Subcutaneous adipose tissue (tissue), 4 donors: ENCODE measurements around the gene MZT2A. TPM values are rescaled to one million over a fixed set of nuclear protein-coding genes. Genes with fewer than 3 reads are reported as not detected.

Experiments used
- total RNA-seq, 4 donors: library from RNA; depleted of rRNA; stranded (reverse); fragments of >200 nt; gene quantifications; one replicate each; pipeline ENCODE4 v1.1.0, GENCODE V29; 2016
- TF ChIP-seq, protein P1 (sequence below): fragments of 450-650 bp; IDR thresholded peaks from one replicate; pipeline ENCODE4 v1.5.1; 2016; ENCODE audit warnings: low read depth, mild to moderate bottlenecking, control low read depth, antibody characterized with exemption, moderate library complexity

Gene MZT2A
- total RNA-seq, 4 donors from 2014 or later, result 21.4 to 53.3 (median 42.0) TPM

DNA sequence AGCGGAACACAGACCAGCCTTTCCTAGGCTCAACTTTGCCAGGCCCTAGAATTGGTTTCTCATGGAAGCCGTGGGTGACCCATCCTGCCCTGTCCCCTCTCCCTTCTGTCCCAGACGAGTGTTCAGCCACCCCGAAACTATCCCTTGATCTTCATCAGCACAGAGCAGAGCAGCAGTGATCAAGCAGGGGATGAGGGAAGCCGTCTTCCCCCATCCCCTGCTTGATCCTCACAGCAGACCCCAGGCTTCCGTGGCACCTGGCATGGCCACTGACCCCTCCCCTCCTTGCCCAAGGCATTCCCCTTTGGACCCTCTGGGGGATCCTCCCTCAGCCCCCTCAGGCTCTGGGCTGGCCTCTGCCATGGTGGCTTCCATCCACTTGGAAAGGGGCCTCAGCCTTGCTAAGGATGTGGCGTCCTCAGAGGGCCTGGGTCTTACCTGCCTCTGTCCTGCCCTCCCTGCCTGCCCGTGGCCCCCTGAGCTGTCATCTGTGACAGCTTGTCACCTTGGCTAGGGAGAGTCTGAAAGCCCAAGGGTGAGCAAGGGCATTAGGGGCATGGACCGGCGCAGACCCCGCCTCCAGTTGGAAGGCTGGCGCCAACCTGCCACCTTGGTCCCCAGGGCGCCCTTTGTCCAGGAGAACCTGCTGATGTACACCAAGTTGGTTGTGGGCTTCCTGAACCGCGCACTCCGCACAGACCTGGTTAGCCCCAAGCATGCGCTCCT lies 25.1 kb upstream of the MZT2A start:
- TF ChIP-seq, protein P1, sequence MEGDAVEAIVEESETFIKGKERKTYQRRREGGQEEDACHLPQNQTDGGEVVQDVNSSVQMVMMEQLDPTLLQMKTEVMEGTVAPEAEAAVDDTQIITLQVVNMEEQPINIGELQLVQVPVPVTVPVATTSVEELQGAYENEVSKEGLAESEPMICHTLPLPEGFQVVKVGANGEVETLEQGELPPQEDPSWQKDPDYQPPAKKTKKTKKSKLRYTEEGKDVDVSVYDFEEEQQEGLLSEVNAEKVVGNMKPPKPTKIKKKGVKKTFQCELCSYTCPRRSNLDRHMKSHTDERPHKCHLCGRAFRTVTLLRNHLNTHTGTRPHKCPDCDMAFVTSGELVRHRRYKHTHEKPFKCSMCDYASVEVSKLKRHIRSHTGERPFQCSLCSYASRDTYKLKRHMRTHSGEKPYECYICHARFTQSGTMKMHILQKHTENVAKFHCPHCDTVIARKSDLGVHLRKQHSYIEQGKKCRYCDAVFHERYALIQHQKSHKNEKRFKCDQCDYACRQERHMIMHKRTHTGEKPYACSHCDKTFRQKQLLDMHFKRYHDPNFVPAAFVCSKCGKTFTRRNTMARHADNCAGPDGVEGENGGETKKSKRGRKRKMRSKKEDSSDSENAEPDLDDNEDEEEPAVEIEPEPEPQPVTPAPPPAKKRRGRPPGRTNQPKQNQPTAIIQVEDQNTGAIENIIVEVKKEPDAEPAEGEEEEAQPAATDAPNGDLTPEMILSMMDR, result no peak

DNA sequence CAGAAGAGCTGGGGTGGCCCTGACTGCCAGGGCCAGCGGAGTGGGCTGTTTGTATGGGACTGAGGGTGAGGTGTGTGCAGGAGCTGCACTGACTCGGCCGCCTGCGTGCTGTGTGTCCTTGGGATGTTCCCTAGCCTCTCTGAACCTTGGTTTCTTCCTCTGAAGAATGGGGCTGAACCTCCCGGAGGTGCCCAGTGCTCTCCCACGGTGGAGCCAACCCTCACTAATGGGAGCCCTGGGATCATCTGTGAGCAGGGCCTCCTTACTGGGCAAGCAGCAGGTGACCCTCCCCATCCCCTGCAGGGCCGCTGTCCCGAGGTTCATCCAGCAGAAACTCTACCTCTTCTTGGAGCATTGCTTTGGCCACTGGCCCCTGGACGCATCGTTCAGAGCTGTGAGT lies 23.8 kb upstream of the MZT2A start:
- TF ChIP-seq, protein P1, result no peak

DNA sequence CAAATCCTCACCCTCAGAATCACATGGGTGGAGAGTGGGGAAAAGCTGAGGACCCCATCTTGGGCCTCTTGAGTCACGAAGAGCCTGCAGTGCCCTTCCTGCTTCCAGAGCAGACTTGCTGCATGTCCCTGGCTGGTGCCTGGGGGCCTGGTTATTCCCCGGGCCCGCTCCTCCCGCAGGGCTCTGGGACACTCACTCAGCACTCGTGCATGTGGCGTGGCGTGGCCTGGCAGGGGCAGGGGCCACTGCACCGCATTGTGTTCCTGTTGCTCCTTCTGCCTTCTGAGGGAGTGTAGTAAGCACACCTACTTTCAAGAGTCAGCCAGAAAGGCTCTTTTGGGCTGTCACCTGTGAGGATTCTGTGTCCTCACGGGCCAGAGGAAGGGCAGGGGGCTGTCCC lies 17.4 kb upstream of the MZT2A start:
- TF ChIP-seq, protein P1, result no peak

DNA sequence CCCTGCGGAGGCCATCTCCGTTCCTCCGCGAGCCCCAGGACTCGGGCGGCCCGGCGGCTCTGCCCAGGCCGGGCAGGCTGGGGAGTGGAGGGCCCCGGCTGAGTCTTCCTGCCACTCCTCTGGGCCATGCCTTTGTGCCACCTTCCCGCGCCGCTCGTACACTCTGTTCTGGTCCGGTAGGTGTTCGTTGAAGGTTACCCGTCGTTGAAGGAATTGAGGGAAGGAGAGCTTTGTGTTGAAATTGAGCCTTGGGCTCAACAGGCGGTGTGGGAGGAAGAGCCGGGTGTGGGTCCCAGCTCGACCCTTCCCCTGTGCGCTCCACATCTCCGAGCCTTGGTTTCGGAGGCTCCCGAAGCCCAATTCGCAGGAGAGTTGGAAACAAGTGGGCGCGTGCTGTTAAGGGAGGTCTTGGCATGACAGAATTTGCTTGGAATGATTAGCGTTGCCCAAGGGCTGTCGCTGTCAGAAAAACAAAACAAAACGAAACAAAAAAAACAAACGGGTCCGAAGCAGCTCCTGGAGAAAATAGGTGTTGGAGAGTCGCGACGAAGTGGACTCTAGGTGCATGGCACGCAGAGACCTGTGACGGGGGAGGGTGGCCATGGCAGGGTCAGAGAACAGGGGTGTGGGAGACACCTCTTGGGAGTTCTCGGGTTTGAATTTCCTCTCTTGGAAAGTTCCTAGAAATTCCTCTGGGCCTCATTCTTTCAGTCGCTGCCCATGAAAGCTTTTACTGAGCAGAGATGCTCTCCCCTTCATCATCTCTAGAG lies 1.2 kb upstream of the MZT2A start:
- TF ChIP-seq, protein P1, result no peak

DNA sequence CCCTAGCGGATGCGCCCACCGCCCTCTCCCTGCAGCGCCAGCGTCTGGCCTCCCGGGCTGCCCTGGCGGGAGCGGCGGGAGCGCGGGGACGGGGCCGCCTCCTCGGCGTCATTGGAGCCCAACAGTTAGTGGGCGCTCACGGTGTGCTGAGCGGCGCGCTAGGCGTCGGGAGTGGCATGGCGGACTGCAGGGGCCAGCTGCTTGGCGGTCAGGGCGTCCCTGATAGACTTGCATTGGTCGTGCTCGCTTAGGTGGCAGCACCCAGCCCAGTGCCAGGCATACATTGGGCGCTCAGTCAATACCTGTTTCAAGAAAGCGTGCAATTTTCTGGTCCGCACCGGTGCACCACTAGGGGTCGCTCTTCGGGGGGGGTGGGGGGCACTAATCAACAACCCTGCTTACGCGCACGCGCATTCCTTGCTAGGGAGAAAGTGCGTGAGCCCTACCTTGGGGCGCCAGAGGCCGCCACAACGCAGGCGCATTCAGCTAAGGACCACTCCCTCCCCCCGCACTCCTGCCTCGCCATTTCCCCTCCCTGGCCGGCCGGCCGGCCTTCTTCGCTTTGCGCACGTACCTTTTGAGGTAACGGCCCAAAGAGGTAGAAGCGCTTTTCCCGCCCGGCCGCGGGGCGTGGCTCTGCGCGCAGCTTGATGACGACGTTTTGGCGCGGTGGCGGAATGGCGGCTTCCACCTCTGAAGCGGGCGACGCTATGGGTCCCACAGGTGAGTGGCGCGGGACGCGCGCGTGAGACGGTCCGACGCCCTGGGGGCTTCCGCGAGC lies 411 bp upstream of the MZT2A start:
- TF ChIP-seq, protein P1, result no peak

DNA sequence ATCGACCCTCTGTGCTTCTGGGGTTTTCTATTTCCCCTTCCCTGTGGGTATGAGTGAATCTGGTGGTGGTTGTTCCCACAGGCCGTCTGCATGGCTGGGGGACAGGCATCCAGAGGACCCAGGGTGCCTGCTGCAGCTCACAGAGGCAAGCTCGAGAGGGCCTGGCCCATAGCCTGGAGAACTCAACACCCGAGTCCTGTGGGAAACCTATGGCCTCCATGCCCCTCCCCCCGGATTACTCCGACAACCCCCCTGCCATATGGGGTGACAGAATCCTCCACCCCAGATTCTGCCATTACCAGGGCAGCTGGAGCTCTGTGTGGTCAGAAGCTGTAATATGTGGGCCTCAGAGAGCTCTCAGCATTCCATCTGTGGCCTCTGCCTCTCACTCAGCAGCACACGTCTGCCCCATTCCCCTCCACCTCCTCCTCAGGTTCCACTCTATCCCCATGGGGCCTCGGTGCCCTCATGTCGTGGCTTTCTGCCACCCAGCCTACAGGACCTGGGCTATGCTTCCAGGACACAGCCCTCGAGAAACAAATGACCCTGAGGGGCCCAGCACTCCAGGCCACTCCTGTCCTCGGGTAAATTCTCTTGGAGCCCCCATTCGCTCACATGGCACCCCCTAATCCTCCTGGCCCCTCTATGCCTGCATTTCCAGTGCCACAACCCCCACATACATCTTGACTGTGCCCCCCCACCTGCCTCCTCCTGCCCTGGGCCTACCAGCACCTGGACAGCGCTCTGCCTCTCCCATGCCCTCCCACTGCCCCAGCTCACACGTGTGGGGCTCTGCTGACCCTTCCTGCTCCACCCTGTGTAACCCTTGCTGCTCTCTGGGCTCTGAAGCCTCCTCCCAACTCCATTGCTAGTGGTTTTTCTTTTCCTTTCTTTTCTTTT lies 3.6 kb downstream of the MZT2A start:
- TF ChIP-seq, protein P1, result no peak
